Measurements from ENCODE around the gene POLR1H.
A peak's percentile ranks its signal among the peaks of the same experiment; 100 is the strongest.
"Not testable (repeated sequence)": the region's sequence is repeated elsewhere in the genome, so short reads cannot be mapped to it uniquely, and the experiment has no call there.

POLR1H gene, protein sequence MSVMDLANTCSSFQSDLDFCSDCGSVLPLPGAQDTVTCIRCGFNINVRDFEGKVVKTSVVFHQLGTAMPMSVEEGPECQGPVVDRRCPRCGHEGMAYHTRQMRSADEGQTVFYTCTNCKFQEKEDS
- total RNA-seq, result 20.6 to 46.0 (median 34.1) reads per million in 4 donors

DNA sequence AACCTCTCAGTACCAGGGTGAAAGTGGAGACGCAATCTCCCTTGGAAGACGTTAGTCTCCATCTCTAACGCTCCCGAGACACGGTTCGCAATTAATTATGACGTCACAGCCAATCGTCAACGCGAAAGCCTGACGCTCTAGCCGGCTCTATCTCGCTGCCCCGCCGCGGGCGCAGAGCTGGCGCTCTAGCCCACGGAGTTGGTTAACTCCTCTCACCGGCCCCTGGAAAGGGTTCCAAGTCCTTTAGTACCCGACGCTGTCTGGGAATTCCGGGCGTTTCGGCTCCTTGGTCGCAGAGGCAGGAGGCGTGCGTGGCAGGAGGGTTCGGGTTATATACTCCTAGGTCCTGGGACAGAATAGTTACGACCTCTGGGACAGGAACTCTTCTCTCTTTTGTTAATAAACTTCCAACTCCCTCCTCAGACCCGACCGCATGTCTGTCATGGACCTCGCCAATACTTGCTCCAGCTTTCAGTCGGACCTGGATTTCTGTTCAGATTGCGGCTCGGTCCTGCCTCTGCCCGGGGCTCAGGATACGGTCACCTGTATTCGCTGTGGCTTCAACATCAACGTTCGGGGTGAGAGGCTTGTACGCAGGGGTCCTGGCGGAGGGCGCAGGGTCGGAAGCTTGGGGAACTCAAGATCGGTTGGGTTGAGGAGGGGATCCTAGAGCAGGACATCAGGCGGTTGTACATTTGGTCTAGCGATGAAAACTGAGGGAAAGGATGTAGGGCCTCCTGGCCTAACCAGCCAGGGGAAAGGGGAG, at the start of gene POLR1H:
POLR1H (plus strand) TSS at position 174 of the 766 bp plus-strand sequence; CDS start at position 434, 260 bp downstream.
- DNase-seq, result peak; percentile 66 to 91 (median 79)

DNA sequence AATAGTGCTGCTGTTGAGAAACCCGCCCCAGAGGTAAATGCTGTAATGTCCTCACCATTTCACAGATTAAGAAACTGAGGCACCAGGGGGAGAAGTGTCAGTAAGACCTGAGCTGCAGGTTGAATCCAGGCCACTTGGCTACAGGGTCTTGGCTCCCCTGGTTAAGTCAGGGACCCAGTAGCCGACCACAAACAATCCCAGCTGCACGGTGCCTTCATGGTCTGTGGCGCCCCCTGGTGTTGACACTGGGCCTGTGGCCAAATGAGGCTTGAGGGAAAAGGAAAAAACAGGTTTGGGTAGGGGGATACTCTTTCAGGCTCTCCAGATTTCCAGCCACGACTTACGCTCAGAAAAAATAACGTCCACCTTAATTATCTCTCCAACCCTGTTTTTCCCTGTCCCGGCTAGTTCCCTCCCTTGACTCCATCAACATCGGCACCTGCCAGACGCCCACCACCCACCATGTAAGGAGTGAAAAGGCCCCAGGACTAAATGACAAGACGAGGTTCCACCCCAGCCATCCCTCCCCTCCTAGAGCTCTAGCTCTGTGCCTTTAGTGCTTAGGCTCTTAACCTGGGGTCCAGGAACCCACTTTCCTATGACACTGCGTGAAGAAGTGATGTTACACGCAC, 47.7 kb upstream of the POLR1H start:
- DNase-seq, result peak in 3 of 5 donors; percentile 32 to 49 (median 36)

DNA sequence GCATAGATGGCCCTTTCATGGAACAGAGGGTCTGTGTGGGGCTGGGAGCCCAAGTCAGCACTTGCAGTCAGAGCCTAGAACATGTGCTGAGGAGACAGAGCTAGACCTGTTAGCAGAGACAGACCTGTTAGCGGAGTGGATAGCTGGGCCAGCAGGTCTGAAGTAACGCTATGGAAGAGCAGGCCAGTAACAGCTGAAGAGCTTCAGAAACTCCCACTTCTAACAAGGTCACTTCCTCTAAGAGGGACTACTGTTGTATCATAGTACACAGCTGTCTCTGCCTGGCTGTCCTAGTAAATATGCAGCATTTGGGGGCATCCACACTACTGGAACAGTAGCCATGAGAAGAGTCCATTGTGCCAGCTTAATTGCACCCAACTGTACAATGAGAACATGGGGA, 41.2 kb upstream of the POLR1H start:
- no peak for DNase-seq

DNA sequence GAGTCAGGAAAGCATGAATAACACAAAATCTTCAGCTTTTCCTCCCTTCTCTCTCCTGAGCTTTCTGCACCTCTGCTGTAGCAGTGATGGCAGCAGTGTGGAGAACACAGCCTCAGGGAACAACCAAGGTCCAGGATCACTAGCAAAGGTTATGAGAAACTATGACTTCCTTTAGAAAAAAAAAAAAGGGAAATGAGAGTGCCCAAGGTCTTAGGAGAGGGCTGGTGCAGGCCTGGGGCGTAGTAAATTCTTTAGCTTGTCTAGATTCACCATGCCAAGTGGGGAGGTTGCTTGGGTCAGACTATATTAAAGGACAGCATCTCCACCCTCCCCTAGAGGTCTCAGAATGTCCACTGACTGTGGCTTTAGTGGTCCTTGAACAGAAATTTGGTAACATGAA, 40.4 kb upstream of the POLR1H start:
- DNase-seq, result no peak

DNA sequence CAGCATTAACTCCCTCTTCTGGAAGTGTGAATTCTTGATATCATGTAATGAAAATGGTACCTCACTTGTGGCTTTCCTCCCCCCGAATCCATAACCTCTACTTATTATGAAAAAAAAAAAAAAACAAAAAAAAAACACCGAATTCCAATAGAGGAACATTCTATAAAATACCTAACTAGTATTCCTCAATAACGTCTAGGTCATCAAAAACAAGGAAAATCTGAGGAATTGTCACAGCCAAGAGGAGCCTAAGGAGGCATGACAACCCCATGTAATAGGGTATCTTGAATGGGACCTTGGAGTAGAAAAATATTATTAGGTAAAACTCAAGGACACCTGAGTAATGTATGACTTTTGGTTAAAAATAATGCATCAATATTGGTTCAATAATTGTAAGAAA, 38.9 kb upstream of the POLR1H start:
- DNase-seq, result no peak

DNA sequence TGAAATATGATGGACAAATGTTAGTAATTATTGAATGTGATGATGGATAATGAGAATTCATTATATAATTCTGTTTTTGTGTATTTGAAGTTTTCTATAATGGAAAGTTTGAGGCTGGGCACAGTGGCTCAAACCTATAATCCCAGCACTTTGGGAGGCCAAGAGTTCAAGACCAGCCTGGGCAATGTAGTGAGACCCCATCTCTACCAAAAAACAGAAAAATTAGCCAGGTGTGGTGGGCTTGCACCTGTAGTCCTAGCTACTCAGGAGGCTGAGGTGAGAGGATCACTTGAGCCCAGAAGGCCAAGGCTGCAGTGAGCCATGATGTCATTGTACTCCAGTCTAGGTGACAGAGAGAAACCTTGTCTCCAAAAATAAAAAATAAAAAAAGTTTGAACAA, 38.4 kb upstream of the POLR1H start:
- not testable (repeated sequence) for DNase-seq

DNA sequence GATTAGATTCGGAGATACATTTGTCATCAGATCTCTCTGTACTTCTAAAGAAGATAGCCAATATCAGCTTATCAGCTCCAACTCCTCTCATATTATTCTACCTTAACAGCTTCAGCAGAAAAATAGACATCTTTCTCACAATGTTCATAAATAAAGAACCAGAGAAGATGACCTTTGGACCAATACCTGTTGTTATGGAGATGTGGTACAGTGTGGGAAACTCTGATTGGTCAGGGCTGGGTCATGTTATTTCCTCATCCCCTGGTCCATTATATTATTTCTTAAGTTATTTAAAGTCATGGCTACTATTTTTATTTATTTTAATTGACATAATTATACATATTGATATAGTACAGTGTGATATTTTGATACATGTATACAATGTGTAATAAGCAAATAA, 35.9 kb upstream of the POLR1H start:
- DNase-seq, result no peak

DNA sequence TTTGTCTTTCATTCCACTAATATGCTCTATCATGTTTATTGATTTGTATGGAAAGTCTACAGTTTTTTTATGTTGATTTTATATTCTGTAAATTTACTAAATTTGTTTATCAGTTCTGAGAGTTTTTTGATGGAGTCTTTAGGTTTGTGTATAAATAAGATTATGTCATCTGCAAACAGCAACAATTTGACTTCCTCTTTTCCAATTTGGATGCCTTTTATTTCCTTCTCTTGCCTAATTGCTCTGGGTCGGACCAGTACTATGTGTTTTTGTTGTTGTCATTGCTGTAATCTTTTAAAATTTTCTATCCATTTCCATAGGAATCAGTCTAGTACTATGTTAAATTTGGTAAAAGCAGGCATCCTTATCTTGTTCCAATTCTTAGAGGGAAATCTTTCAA, 31.5 kb upstream of the POLR1H start:
- no peak for DNase-seq

DNA sequence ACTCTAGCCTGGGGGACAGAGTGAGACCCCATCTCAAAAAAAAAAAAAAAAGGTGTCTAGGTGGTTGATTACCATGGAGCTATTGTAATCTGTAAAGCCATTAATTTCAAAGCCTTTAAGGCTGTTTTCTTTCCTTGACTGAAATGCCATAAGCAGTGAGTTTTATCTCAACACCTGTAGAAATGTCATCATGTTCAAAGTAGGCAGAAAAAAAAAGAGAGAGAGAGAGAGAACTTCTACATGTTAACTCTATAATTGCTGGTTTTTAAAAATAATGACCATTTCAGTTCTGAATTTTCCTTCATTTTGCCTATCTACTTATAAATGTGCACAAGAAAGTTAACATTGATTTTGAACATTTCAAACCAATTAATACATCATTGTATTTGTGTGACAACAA, 29.7 kb upstream of the POLR1H start:
- no peak for DNase-seq

DNA sequence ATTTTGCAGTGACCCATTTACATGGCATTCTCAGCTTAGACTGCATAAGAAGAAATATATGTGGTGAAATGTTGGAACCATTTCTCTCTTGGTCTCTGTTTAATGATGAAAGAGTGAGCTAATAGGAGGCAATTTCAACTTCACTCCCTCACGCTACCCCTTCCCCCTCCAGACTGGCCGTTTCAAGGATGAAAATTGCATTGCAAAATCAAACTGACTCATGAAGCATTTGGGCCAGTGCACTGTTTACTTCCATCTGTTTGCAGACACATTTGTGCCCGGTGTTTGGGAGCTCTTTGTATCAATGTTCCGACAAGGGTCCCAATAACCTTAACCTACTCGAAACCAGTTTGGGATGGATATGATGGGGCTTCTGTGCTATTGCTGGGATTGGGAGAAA, 27.6 kb upstream of the POLR1H start:
- not testable (repeated sequence) for DNase-seq

DNA sequence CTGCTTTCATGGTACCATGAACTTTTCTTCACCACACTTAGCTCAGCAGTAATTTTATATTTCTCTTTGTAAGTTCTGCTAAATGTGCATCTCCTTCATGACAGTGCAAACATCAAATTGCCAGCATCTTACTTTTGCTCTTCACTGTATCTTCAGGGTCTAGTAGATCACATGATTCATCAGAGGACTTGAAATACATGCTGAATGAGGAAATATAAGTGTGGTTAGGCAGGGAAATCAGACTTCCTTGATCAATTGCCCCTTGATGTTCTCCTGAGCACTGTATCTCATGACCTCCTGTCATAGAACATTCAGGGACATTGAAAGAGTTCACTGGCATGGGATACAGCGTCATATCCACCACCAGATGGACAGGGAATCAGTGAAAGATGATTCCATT, 25.3 kb upstream of the POLR1H start:
- no peak for DNase-seq

DNA sequence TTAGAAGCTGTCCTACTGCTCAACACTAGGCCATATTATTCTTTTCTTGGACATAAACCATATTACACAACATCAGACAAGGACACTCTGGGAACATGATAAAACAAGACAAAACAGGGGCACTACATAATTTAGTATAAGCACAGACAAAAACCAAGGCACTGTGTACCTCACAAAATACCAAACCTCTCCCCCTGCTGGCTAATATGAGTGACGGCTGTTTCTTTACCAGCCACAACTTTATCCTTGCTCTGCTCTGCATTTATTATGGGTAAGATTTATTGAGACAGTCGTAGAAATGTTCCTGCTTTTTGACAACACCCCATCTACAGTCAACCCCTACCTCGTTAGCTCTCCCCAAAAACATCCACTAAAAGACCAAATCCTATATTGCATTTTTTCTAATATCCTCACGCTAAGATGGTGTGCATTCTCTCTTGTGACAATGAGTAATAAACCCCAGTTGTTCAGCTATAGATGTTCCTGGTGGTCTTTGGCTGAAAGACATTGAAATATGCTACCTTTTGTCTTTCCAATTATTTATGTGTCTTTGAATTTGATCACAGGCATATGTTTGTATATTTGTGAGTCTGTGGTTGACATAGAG, 23.8 kb upstream of the POLR1H start:
- DNase-seq, result peak in 1 of 5 donors; percentile 5

DNA sequence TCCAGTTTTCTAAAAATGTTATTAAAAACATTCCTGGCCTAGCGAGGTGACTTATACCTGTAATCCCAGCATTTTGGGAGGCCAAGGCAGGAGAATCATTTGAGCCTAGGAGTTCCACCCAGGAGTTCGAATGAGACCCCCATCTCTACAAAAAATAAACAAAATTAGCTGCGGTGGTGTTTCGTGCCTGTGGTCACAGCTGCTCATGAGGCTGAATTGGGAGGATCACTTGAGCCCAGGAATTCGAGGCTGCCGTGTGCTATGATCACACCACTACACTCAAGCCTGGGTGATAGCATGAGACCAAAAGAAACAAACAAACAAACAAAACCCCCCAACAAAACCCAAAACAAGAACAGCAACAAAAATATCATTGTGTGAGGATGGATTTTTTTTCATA, 19.8 kb upstream of the POLR1H start:
- DNase-seq, result no peak

DNA sequence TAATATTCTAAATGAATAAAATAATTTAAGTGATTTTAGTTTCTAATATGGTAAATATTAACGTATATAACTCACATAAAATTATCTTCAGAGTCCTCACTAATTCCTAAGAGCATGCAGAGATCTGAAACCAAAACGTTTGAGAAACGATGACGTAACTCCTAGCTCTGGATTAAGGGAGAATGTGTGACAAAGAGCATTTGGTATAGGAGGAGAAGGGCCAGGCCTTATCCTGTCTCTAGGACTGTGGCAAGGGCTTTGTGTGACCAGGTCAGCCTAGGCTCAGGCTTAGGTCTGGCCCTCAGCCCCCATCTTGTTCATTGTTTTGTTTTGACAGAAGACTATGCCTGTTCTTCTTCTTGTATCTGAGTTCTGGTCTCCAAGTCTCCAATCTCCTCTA, 19.2 kb upstream of the POLR1H start:
- no peak for DNase-seq

DNA sequence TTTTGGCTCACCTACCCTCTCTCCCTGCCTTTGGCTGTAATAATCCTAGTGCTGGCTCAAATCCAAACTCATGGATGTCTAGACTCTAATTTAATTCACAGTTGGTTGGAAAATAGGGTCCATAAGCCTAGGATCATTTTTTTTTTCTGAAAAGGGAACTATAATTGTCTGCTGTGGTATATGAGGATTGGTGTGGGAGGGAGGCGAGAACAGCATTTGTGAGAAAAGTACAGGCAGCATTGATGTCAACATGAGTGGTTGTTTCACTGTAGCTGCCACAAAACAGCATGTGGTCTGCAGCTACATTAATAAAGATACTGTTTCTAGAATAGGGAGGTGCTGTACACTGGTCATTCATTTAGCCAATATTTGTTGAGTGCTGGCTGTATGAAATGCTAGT, 18.6 kb upstream of the POLR1H start:
- DNase-seq, result no peak

DNA sequence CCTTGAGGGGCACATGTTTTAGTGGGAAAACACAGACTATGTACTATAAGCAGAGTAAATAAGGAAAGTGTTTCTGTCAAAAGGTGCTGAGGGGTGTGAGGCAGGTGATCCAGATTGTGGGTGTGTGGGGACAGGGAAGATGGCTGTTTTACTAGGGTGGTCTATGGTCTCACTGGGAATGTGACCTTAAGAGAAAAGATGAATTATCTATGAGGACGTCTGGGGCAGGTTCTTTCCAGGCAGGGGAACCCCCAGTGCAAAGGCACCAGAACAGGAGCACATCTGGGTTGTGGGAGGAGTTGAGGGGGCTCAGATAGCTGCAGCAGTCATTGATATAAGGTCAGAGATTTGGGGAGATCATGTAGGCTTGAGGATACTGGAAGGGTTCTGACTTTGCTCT, 18.2 kb upstream of the POLR1H start:
- no peak for DNase-seq

DNA sequence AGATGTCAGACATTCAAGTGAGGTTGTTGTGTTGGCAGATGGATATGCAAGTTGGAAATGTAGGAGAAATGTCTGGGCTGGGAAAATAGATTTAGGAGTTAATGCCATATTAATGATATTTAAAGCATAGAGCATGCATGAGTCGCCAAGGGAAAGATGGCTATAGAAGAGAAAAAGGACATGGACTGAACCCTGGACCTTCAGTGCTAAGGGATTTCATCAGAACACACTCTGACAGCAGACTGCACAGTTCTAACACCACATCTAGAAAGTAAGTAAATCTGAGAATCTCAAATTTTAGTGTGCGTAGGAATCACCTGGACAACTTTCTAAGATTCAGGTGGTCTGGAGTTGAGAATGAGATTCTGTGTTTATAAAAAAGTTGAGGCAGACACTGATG, 17.3 kb upstream of the POLR1H start:
- no peak for DNase-seq

DNA sequence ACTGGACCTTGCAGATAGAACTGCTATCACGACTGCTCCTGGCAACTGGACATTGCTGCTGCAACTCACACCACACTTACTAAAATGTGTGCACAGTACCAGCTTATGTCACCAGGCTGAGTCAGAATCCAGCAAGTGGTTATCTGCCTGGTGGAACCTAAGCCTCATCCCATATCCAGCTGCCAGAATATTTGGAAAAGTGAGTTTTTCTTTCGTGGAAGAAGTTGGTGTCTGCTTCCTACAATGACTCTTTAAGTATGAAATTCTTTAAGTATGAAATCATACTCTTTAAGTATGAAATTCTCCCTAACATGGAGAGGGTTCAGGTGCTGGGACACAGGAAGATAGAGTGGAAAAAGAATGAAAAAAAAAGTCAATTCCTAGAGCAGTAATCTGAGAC, 16.4 kb upstream of the POLR1H start:
- DNase-seq, result no peak

DNA sequence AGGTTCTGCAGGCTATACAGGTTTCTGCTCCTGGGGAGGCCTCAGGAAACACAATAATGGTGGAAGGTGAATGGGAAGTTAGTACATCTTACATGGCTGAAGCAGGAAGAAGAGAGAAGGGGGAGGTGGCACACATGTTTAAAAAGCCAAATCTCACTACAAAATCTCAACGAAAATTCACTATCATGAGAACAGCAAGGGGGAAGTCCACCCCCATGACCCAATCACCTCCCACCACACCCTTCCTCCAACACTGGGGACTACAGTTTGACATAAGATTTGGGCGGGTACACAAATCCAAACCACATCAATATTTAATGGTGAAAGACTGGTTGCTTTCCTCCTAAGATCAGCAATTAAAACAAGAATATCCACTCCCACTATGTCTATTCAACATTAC, 13.8 kb upstream of the POLR1H start:
- no peak for DNase-seq

DNA sequence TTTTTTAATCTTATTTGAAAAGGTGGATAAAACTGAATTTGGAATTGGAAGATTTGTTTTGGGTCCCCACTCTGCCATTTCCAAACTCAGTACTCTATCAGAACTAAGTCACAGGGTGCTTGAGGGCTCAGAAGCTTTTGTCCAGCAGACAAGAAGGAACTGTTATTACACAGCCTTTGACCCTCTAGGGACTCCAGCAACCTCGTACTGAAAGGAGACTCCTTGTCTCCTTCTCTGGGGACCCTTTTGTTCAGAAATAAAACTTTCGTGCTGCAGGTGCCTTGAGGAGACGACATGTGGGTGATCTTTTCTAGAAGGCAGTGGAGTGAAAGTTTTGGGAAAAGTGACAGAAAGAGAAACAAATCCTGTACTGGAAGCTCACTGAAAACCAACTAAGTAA, 7.4 kb upstream of the POLR1H start:
- no peak for DNase-seq

DNA sequence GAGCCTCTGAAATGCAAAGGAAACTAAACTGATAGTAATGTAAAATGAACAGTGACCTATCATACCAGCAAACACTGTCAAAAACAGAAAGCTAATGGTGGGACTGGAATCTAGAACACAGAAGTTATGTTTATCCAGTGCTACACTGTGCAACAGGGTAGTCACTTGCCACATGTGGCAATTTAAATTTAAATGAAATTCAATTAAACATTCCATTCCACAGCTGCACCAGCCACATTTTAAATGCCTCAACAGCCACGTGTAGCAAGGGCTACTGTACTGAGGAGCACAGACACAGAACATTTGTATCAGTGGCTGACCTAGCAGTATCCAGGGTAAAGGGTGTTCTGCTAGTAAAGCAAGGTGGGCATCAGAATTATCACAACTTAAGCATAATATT, 5.6 kb upstream of the POLR1H start:
- DNase-seq, result no peak

DNA sequence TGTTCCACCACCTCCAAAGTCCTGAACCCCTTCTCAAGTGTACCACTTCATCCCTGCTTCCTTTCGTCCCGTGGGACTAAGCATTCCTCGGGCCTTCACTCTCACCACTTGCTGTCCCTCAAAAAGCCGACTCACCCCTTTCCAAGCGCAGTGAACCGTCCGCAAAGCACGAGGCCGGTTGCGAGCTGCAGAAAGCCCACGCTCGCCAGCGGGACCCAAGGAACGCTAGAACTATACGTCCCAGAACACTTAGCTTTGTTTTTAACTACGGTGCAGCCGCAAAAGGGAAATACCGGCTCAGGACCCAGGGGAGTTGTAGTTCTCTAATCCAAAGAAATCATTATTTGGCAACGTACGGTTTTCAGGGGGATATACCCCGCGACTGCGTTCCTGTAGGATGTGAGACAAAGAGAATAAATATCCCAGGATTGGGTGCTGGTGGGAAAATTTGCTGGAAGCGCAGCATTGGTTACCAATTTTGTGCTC, 416 bp upstream of the POLR1H start:
- DNase-seq, result no peak

DNA sequence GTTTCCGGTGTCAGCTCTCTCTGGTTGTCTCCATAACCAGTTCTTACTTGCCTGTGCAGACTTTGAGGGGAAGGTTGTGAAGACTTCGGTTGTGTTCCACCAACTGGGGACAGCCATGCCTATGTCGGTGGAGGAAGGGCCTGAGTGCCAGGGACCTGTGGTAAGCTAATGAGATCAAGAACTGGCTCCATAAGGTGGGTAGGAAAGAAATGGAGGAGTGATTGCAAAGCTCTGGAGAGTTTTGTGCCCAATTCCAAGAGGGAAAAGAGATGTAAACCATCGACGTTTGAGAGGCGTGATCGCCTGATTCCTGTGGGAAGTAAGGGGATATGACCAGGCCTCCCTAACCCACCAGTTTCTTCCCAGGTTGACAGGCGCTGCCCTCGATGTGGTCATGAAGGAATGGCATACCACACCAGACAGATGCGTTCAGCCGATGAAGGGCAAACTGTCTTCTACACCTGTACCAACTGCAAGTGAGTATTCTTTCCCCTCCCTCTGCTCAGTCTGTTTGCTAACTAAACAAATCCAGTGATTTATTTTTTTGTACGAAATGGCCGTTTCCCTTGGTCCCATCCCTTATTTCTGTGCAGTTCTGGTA, 893 bp downstream of the POLR1H start:
- DNase-seq, result peak in 2 of 5 donors; percentile 38 to 69

Data from T-helper 1 cell (primary cell).